HG03025 (cell line): ENCODE measurements around the gene FAM131C.
"Not testable (repeated sequence)": the region's sequence is repeated elsewhere in the genome, so short reads cannot be mapped to it uniquely, and the experiment has no call there.

ENCODE experiments used
- ATAC-seq: cut with Tn5 transposase; IDR thresholded peaks from one replicate; pipeline ENCODE4 v1.9.1; 2021; ENCODE audit warnings: mild to moderate bottlenecking, moderate library complexity; ENCODE audit not compliant: unreplicated experiment, low FRiP score

The FAM131C gene

GRCh38 chr1:16107039-16107438, 33.6 kb upstream of the FAM131C start:
- not testable (repeated sequence) for ATAC-seq

- no peak for ATAC-seq
Measured at GRCh38 chr1:16101623-16102022, 28.2 kb upstream of the FAM131C start.

- no peak for ATAC-seq
Measured at GRCh38 chr1:16099412-16099811, 26.0 kb upstream of the FAM131C start.

DNA sequence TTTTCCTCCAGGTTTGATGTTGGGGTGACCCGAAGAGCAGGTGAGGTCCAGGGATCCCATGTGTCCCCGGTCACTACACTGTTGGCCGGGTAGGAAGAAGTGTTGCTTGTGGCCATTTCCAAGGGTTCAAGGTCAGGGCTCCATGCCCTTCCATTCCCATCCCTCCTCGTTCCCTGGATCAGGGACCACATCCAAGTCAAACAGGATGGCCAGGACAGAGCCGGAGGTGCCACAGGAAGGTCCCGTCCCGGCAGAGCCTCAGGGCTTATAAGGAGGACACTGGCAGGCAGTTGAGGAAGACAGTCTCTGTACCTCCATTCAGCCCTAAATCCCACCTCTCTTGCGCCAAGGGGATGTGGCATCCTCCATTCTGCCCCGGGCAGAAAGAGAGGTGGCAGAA, 22.0 kb upstream of the FAM131C start:
- ATAC-seq, result no peak

GRCh38 chr1:16094453-16095158, 21.2 kb upstream of the FAM131C start:
- ATAC-seq, result no peak

DNA sequence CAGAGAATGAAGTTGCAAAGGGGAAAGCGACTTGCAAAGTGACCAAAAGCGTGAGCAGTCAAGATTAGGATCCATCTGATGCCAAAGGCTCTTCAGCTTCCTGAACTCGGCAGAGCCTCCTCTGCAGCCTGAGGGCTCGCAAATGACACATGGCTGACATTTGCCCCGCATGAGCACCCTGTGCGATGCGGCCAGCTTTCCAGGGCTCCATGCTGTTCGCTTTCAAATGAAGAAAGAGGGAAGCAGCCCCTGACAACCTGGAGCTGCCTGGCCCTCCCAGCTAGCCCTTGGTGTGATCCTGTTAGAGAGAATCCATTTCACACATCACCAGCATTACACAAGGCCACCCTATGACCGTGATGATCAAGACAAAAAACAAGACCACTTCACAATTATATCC, 20.2 kb upstream of the FAM131C start:
- ATAC-seq, result no peak

DNA sequence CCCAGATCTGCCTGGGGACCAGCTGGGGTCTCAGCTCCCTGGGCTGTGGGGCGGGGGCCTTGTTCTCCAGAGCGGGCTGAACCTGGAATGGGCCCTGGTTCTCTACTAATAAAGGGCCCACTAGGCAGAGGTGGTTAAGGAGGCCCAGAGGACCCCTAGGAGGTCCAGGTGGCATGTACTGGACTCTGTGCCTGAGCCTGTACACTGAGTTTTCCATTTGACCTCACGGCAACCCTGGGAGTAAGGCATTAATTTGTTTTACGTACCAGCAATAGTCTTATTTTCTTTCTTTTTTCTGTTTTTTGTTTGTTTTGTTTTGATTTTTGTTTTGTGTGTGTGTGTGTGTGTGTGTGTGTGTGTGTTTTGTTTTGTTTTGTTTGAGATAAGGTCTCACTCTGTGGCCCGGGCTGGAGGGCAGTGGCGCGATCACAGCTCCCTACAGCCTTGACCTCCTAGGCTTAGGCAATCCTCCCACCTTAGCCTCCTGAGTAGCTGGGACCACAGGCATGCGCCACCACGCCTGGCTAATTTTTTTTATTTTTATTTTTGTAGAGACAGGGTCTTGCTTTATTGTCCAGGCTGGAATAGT, 19.6 kb upstream of the FAM131C start:
- ATAC-seq, result no peak

DNA sequence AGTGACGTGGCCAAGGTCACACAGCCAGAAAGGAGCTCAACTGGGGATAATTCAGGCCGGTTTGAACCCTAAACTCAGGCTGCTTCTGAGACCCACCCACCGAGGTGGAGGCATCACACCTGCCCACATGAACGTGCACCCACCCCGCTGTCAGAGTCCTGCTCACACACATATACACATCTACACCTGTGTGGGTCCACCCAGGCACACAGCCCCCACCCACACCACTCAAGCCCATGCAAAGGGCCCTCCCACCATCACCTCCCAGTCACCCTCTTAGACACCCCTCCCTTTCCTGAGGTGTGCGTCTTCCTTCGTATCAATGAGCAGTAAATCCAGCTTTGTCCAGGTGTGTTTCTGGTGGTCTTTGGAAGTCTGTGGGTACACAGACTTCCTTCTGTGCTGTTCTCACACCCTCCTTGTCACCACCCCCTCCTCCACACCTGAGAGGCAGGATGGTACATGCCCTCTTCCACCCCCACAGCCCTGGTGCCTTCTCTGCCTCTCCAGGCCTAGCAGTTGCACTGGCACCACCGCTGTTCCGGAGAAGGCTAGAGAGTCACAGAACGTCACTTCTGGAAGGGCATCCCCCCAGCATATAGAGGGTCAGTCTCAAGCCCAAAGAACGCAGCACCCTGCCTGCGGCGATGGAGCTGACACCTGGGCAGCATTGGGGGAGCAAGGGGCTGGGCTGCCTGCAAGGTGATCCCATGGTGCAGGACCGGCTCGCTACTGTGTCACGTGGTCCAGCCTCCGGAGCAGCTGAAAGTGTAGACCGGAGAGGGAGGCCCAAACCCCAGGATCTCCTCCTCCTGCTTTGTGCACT, 18.9 kb upstream of the FAM131C start:
- ATAC-seq, result no peak

GRCh38 chr1:16091296-16091695, 17.8 kb upstream of the FAM131C start:
- ATAC-seq, result no peak

- no peak for ATAC-seq
Measured at GRCh38 chr1:16090076-16090826, 16.8 kb upstream of the FAM131C start.

DNA sequence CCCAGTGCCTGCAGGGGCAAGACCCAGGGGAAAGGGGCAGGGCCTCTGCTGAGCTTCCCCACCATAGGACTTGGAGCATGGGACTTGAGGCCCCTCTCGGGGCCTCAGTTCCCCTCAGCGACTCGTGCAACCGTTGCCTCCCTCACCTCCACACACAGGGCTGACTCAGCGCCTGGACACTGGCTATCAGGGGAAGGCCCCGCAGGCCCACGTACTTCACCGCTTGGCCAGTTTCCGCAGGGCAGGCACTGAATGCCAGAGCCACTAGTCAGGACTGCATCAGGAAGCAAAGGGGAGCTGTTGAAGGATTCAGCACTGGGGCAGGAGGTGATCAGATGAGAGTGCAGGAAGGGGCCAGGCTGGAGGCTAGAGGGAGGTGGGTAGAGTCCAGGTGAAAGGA, 15.5 kb upstream of the FAM131C start:
- ATAC-seq, result no peak

DNA sequence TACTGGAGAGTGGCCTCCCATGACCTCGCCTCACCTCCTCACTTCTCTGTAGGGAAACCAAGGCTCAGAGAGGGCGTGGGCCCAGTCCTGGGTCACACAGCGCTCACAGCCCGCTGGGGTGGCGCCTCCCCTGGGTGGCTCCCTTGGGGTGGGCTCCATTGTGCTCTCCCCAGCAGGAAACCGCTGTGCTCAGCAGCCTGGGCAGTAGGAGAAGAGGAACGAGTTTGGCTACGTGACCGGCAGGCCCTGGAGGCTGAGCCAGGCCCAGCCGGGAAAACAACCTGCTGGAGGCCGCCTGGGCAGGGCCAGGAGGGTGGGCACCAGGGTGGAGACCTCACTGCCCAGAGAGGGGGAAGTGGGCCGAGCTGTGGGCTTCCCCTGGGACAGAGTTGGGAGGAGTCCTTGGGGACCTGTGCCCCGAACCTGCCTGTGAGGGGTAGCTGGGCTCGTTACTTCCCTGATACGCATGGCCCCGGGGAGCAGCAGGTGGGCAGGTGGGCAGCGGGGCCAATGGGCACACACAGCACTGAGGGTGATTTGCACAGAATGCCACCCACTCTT, 15.0 kb upstream of the FAM131C start:
- no peak for ATAC-seq

- ATAC-seq, result no peak
Measured at GRCh38 chr1:16087733-16088132, 14.3 kb upstream of the FAM131C start.

- ATAC-seq, result no peak
Measured at GRCh38 chr1:16085522-16085921, 12.1 kb upstream of the FAM131C start.

- no peak for ATAC-seq
Measured at GRCh38 chr1:16083486-16083885, 10.0 kb upstream of the FAM131C start.

DNA sequence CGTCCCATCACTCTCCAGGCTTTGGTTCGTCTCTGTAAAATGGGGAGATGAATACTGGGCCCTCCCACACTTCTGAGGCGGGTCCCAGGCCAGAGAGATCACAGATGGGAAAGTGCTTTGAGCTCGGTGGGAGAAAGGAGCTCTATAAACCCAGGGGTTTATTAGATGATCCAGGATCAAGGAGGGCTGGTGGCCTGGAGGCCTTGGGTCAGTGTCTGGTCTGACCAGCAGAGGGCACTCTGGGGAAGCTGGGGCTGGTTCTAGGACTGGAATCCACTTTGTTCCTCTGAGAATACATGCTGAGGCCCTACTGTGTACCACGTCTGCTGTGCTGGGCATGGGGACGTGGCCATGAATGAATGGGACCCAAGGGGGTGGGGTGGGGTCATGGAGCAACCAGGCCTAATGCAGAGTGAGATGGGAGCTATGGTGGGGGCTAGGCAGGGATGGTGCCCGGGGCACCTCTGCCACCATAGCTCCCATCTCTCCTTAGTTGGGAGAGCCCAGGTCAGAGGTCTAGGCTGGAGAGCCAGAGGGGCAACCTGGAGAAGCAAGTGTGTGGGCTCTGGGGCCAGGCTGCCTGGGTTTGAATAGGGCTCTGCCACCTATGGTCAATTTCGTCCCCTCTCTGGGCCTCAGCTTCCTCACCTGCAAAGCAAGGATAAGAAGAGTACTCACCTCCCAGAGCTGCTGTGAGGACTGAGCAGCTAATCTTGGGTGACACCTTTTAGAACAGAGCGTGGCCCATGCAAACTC, 9.0 kb upstream of the FAM131C start:
- no peak for ATAC-seq

- ATAC-seq, result no peak
Measured at GRCh38 chr1:16081636-16082035, 8.2 kb upstream of the FAM131C start.

GRCh38 chr1:16080422-16081150, 7.1 kb upstream of the FAM131C start:
- ATAC-seq, result no peak

GRCh38 chr1:16078925-16079656, 5.6 kb upstream of the FAM131C start:
- no peak for ATAC-seq
